ENCODE measurements around the gene DHX38.

GRCh38 chr16:72134507-72134906, 40.9 kb downstream of the DHX38 start:
- TF ChIP-seq GATA2 (IDR thresholded peaks at IDR 0.05; ENCODE audit: low read depth, low read length) (no peak), GATA3 (IDR thresholded peaks at IDR 0.05; ENCODE audit: low read depth, low read length) (no peak)

Measured in SH-SY5Y (cell line).